ENCODE results near the gene CREB1. TPM values are rescaled to one million over a fixed set of nuclear protein-coding genes. Genes with fewer than 3 reads are reported as not detected.

The CREB1 gene
- polyA plus RNA-seq, 1 donor = 89.8 TPM

Other genes starting within 250 kb of the CREB1 start
- gene METTL21A, start 95.4 kb downstream of the CREB1 start, polyA plus RNA-seq (ENCODE audit: insufficient read length) = 33.2 TPM
- gene CCNYL1, start 181.7 kb downstream of the CREB1 start, polyA plus RNA-seq (ENCODE audit: insufficient read length) = 24.3 TPM
- gene FZD5, start 239.9 kb downstream of the CREB1 start, polyA plus RNA-seq (ENCODE audit: insufficient read length) = 14.8 TPM

Measured in left kidney (tissue), 1 donor.